ENCODE results near the gene NAP1L5.
A peak's percentile ranks its signal among the peaks of the same experiment; 100 is the strongest.

NAP1L5 gene

DNA sequence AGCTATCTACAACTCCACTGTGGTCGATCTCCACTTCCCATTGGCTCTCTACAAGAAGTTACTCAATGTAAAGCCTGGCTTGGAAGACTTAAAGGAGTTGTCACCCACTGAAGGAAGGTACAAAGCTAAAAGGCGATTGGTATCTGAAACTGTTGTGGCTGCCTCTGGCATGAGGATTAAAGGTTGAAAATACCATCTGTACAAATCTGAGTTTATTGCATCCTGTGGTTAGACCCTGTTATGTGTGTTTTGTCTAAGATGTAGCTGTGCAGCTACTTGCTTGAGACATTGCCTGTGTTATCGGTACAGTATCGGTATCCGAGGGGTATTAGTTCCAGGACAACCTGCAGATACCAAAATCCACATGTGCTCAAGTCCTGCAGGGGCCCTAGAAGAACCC is 16.4 kb downstream of the NAP1L5 start (continued):
- TF ChIP-seq ARNTL (CRISPR knock-in tag; IDR thresholded peaks at IDR 0.05; ENCODE audit: borderline replicate concordance, low read depth) (no peak), BACH2 (CRISPR knock-in tag; IDR thresholded peaks at IDR 0.05; ENCODE audit: borderline replicate concordance) (no peak), ZFP30 (CRISPR knock-in tag; IDR thresholded peaks at IDR 0.05) (no peak), ISL1 (CRISPR knock-in tag; IDR thresholded peaks at IDR 0.05) (no peak), GLIS3 (CRISPR knock-in tag; IDR thresholded peaks at IDR 0.05) (no peak)
- TF ChIP-seq, protein P1, sequence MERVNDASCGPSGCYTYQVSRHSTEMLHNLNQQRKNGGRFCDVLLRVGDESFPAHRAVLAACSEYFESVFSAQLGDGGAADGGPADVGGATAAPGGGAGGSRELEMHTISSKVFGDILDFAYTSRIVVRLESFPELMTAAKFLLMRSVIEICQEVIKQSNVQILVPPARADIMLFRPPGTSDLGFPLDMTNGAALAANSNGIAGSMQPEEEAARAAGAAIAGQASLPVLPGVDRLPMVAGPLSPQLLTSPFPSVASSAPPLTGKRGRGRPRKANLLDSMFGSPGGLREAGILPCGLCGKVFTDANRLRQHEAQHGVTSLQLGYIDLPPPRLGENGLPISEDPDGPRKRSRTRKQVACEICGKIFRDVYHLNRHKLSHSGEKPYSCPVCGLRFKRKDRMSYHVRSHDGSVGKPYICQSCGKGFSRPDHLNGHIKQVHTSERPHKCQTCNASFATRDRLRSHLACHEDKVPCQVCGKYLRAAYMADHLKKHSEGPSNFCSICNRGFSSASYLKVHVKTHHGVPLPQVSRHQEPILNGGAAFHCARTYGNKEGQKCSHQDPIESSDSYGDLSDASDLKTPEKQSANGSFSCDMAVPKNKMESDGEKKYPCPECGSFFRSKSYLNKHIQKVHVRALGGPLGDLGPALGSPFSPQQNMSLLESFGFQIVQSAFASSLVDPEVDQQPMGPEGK (CRISPR knock-in tag; IDR thresholded peaks at IDR 0.05; ENCODE audit: borderline replicate concordance): no peak

DNA sequence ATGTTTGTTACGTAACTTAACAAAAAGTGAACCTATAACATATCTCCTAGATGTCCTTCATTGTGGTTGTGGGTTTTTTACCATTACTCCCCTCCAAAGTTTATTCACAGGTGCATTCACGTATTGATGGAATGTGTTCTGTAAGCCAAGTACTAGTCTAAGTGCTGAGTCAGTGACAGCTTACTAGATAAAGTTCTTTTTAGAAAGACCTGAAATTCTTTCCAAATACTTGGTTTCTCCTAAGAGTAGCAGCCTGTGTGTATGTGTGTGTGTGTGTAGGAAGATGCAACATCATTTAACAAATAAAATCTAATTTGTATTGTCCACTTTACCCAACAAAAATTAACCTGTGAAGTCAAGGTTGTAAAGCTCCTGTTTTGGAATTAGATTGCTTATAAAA is 22.1 kb downstream of the NAP1L5 start:
- ATAC-seq: no peak
- TF ChIP-seq ISL1 (CRISPR knock-in tag; IDR thresholded peaks at IDR 0.05): peak; percentile 31; the same call in 1 of the 2 replicates
- no peak for TF ChIP-seq ZFP3 (CRISPR knock-in tag; IDR thresholded peaks at IDR 0.05)
- no peak for TF ChIP-seq ZFP30 (CRISPR knock-in tag; IDR thresholded peaks at IDR 0.05)
- no peak for TF ChIP-seq ZNF70 (CRISPR knock-in tag; IDR thresholded peaks at IDR 0.05)
- TF ChIP-seq, protein P1 (CRISPR knock-in tag; IDR thresholded peaks at IDR 0.05; ENCODE audit: borderline replicate concordance): no peak
- TF ChIP-seq, protein P2, sequence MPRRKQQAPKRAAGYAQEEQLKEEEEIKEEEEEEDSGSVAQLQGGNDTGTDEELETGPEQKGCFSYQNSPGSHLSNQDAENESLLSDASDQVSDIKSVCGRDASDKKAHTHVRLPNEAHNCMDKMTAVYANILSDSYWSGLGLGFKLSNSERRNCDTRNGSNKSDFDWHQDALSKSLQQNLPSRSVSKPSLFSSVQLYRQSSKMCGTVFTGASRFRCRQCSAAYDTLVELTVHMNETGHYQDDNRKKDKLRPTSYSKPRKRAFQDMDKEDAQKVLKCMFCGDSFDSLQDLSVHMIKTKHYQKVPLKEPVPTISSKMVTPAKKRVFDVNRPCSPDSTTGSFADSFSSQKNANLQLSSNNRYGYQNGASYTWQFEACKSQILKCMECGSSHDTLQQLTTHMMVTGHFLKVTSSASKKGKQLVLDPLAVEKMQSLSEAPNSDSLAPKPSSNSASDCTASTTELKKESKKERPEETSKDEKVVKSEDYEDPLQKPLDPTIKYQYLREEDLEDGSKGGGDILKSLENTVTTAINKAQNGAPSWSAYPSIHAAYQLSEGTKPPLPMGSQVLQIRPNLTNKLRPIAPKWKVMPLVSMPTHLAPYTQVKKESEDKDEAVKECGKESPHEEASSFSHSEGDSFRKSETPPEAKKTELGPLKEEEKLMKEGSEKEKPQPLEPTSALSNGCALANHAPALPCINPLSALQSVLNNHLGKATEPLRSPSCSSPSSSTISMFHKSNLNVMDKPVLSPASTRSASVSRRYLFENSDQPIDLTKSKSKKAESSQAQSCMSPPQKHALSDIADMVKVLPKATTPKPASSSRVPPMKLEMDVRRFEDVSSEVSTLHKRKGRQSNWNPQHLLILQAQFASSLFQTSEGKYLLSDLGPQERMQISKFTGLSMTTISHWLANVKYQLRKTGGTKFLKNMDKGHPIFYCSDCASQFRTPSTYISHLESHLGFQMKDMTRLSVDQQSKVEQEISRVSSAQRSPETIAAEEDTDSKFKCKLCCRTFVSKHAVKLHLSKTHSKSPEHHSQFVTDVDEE (CRISPR knock-in tag; IDR thresholded peaks at IDR 0.05): no peak

DNA sequence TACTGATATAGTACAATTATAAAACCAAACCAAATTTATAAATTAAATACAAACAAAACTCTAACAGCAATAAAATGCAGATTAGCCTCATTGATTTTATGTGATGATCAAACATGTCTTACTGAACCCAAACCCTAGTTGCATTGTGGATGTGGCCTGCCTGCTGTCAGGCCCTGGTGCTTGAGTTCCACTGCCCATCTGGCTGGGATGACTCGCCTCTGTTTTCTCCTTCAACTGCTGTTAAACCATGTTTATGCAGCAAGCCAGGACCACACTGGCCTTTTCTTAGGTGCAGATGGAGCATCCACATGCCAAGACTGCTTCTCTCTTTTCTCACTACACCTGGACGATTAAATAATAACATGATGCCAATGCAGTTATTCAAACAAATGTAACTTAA is 22.6 kb downstream of the NAP1L5 start:
- ATAC-seq: peak; percentile 90
- TF ChIP-seq OSR1 (CRISPR knock-in tag; IDR thresholded peaks at IDR 0.05): no peak
- no peak for TF ChIP-seq TOX (CRISPR knock-in tag; IDR thresholded peaks at IDR 0.05; ENCODE audit: borderline replicate concordance)
- TF ChIP-seq, protein P2 (CRISPR knock-in tag; IDR thresholded peaks at IDR 0.05): no peak
- TF ChIP-seq ESRRG (CRISPR knock-in tag; IDR thresholded peaks at IDR 0.05): no peak
- no peak for TF ChIP-seq TCF4 (CRISPR knock-in tag; IDR thresholded peaks at IDR 0.05; ENCODE audit: borderline replicate concordance)
- no peak for TF ChIP-seq ISL1 (CRISPR knock-in tag; IDR thresholded peaks at IDR 0.05)
- TF ChIP-seq, protein P3, sequence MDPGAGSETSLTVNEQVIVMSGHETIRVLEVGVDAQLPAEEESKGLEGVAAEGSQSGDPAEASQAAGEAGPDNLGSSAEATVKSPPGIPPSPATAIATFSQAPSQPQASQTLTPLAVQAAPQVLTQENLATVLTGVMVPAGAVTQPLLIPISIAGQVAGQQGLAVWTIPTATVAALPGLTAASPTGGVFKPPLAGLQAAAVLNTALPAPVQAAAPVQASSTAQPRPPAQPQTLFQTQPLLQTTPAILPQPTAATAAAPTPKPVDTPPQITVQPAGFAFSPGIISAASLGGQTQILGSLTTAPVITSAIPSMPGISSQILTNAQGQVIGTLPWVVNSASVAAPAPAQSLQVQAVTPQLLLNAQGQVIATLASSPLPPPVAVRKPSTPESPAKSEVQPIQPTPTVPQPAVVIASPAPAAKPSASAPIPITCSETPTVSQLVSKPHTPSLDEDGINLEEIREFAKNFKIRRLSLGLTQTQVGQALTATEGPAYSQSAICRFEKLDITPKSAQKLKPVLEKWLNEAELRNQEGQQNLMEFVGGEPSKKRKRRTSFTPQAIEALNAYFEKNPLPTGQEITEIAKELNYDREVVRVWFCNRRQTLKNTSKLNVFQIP (CRISPR knock-in tag; IDR thresholded peaks at IDR 0.05; ENCODE audit: borderline replicate concordance, low read depth): no peak
- TF ChIP-seq ZNF565 (CRISPR knock-in tag; conservative IDR thresholded peaks at IDR 0.05; ENCODE audit: low read depth): no peak
- TF ChIP-seq, protein P4, sequence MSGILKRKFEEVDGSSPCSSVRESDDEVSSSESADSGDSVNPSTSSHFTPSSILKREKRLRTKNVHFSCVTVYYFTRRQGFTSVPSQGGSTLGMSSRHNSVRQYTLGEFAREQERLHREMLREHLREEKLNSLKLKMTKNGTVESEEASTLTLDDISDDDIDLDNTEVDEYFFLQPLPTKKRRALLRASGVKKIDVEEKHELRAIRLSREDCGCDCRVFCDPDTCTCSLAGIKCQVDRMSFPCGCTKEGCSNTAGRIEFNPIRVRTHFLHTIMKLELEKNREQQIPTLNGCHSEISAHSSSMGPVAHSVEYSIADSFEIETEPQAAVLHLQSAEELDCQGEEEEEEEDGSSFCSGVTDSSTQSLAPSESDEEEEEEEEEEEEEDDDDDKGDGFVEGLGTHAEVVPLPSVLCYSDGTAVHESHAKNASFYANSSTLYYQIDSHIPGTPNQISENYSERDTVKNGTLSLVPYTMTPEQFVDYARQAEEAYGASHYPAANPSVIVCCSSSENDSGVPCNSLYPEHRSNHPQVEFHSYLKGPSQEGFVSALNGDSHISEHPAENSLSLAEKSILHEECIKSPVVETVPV (CRISPR knock-in tag; IDR thresholded peaks at IDR 0.05): no peak
- TF ChIP-seq PPARA (CRISPR knock-in tag; IDR thresholded peaks at IDR 0.05; ENCODE audit: borderline replicate concordance): no peak
- no peak for TF ChIP-seq ZC3H10 (CRISPR knock-in tag; IDR thresholded peaks at IDR 0.05)
- TF ChIP-seq ZFP3 (CRISPR knock-in tag; IDR thresholded peaks at IDR 0.05): no peak
- TF ChIP-seq, protein P5, sequence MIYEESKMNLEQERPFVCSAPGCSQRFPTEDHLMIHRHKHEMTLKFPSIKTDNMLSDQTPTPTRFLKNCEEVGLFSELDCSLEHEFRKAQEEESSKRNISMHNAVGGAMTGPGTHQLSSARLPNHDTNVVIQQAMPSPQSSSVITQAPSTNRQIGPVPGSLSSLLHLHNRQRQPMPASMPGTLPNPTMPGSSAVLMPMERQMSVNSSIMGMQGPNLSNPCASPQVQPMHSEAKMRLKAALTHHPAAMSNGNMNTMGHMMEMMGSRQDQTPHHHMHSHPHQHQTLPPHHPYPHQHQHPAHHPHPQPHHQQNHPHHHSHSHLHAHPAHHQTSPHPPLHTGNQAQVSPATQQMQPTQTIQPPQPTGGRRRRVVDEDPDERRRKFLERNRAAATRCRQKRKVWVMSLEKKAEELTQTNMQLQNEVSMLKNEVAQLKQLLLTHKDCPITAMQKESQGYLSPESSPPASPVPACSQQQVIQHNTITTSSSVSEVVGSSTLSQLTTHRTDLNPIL (CRISPR knock-in tag; IDR thresholded peaks at IDR 0.05; ENCODE audit: low read depth): no peak
